ENCODE results near the gene ROR2. TPM values are rescaled to one million over a fixed set of nuclear protein-coding genes. Genes with fewer than 3 reads are reported as not detected.

ROR2 gene
- total RNA-seq, 4 donors from 2014 or later = 6.3 to 32.2 (median 15.1) TPM

DNA sequence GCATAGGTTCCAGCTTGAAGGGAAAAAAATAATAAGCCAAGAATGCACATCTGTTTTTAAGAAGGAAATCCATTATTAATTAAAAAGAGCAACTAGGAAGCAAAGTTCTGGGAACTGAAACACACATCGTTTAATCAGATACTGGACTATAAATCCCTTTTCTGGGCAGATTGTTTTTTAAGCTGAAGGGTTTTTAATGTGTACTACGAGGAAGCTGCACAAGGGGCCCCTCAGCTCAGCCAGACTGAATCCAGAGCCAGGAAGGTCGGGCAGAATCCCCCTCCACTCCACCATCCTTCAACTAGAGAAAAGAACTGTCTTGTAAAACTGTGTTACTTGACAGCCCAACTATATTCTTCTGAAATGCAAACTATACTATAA is 49.2 kb downstream of the ROR2 start:
- DNase-seq (ENCODE audit: low spot score) (no peak), ATAC-seq (ENCODE audit: low FRiP score) (no peak)
- TF ChIP-seq, protein P1, sequence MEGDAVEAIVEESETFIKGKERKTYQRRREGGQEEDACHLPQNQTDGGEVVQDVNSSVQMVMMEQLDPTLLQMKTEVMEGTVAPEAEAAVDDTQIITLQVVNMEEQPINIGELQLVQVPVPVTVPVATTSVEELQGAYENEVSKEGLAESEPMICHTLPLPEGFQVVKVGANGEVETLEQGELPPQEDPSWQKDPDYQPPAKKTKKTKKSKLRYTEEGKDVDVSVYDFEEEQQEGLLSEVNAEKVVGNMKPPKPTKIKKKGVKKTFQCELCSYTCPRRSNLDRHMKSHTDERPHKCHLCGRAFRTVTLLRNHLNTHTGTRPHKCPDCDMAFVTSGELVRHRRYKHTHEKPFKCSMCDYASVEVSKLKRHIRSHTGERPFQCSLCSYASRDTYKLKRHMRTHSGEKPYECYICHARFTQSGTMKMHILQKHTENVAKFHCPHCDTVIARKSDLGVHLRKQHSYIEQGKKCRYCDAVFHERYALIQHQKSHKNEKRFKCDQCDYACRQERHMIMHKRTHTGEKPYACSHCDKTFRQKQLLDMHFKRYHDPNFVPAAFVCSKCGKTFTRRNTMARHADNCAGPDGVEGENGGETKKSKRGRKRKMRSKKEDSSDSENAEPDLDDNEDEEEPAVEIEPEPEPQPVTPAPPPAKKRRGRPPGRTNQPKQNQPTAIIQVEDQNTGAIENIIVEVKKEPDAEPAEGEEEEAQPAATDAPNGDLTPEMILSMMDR (IDR thresholded peaks at IDR 0.05) = no peak

- ATAC-seq (ENCODE audit: low FRiP score) (no peak), DNase-seq (ENCODE audit: low spot score) (no peak)
Measured at GRCh38 chr9:91900055-91900796, 49.8 kb downstream of the ROR2 start.

DNA sequence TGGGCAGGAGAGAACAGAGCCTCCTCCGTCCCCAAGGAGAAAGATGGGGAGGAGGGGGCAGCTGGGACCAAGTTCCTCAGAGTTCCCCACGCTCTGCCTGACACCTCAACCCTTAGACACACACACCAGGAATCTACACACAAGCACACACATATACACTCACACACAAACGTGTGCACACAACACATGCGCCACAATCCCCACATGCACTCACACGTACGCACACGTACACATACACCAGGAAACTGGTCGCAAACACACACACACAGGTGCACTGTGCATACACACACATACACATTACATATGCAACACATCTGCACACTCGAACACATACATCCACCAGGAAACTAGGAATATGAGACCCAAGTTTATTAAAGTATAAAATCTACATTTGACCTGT is 50.4 kb downstream of the ROR2 start:
- ATAC-seq (ENCODE audit: low FRiP score) (no peak), DNase-seq (ENCODE audit: low spot score) (no peak)
- TF ChIP-seq, protein P1 (IDR thresholded peaks at IDR 0.05) = no peak

More at GRCh38 chr9:91900055-91900796, 49.8 kb downstream of the ROR2 start:
- TF ChIP-seq, protein P1 (IDR thresholded peaks at IDR 0.05) = no peak

- TF ChIP-seq, protein P1 (IDR thresholded peaks at IDR 0.05) = no peak
- no peak for DNase-seq (ENCODE audit: low spot score)
- no peak for ATAC-seq (ENCODE audit: low FRiP score)
Measured at GRCh38 chr9:91899219-91899563, 50.8 kb downstream of the ROR2 start.

GRCh38 chr9:91898451-91899218 is 51.4 kb downstream of the ROR2 start:
- DNase-seq (ENCODE audit: low spot score) = no peak
- ATAC-seq (ENCODE audit: low FRiP score) = no peak
- TF ChIP-seq, protein P1 (IDR thresholded peaks at IDR 0.05) = no peak

GRCh38 chr9:91897201-91897600 is 52.8 kb downstream of the ROR2 start:
- TF ChIP-seq, protein P1 (IDR thresholded peaks at IDR 0.05) = no peak
- no peak for DNase-seq (ENCODE audit: low spot score)
- ATAC-seq (ENCODE audit: low FRiP score) = no peak

Data from omental fat pad (tissue), 4 donors.